HG02759 (cell line): ENCODE results near the gene RSU1.
A peak's percentile ranks its signal among the peaks of the same experiment; 100 is the strongest.

Experiments
- ATAC-seq: cut with Tn5 transposase; IDR thresholded peaks from one replicate; pipeline ENCODE4 v1.9.1; 2021; ENCODE audit warnings: mild to moderate bottlenecking, moderate library complexity; ENCODE audit not compliant: unreplicated experiment

The RSU1 gene

GRCh38 chr10:16822726-16823360 lies 5.6 kb upstream of the RSU1 start:
- no peak for ATAC-seq

DNA sequence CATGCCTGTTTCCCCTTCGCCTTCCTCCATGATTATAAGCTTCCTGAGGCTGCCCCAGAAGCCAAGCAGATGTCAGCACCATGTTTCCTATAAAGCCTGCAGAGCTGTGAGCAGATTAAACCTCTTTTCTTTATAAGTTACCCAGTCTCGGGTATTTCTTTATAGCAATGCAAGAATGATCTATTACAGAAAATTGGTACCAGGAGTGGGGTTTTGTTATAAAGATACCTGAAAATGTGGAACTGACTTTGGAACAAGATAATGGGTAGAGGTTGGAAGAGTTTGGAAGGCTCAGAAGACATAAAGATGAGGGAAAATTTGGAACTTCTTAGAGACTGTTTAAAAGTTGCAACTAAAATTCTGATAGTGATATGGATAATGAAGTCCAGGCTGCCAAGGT lies 4.8 kb upstream of the RSU1 start:
- ATAC-seq: no peak

GRCh38 chr10:16820421-16820820 lies 3.2 kb upstream of the RSU1 start:
- ATAC-seq: no peak

- no peak for ATAC-seq
Measured at GRCh38 chr10:16820018-16820417, 2.8 kb upstream of the RSU1 start.

GRCh38 chr10:16819436-16819835 lies 2.2 kb upstream of the RSU1 start:
- ATAC-seq: no peak

DNA sequence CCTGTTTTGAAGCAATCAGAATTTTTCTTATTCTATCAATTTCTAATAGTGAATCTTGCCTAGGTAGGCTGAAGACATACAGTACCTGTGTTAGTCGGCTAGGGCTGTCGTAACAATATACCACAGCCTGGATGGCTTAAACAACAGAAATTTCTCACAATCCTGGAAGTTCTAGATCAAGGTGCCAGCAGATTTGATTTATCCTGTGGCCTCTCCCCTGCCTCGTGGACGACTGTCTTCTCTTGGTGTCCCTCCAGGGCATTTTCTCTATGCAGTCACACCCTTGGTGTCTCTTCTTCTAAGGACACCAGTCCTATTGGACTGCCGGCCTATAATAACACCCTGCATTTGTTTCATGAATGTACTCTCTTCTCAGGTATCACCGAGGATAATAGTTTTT lies 1.8 kb upstream of the RSU1 start:
- no peak for ATAC-seq

DNA sequence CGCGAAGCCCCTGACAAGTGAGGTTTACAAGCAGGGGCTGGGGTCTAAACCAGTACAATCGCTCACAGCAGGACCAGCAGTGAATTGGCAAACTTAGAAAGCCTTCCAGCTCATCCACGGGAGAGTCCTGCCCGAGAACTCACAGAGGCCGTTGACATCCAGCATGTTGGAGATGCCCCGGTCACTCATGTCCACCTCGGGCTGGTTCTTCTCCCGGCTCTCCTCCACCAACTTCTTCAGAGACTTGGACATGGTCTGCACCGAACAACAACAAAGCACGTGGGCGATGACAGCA lies 447 bp downstream of the RSU1 start:
- no peak for ATAC-seq

- no peak for ATAC-seq
Measured at GRCh38 chr10:16816171-16816570, 1.1 kb downstream of the RSU1 start.

DNA sequence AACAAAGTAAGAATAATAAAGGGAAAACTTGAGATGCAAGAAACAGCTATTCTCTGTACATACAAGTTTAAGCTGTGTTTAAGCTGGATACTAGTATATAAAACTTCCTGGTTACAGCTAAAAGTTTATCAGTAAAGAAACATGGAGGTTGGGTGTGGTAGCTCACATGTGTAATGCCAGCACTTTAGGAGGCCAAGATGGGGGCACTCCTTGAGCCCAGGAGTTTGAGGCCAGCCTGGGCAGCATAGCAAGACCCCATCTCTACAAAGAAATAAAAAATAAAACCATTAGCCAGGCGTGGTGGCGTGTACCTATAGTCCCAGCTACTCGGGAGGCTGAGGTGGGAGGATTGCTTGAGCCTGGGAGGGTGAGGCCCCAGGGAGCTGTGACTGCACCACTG lies 3.2 kb downstream of the RSU1 start:
- ATAC-seq: no peak

- no peak for ATAC-seq
Measured at GRCh38 chr10:16812676-16813075, 4.5 kb downstream of the RSU1 start.

DNA sequence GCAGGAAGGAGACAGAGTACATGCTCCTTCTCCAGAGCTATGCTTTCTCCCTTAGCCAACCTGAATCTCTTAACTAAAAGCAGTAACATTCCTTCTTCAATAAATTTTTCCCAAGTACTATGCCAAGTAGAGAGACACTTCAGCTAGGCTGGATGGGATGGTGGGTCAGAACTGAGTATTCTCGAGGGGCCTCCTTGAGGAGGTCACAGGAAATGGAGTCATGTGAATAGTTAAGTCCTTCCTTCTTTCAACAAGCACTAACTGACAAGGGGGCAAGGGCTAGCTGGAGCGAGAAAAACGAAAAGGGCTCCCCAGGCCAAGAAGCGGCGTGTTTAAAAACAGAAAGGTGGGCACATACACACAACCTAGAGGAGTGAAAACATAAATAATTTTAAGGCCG lies 5.5 kb downstream of the RSU1 start:
- ATAC-seq: no peak

DNA sequence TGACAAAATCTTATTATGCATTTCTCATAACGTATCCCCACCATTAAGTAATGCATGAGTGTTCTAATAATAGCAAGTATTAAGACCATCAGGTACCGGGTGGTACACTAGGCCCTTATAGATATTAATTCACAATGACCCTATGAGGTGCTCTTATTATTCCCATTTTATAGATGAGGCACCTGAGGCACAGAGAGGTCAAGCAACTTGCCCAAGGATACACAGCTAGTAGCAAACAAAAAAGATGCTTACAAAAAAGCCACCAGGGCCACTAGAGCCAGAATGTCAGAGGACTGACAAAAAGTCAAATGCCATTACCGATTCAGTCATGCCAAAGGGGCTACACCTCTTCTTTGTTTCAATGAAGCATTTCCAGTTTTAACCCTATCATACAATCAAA lies 5.9 kb downstream of the RSU1 start:
- no peak for ATAC-seq

GRCh38 chr10:16809074-16809718 lies 8.0 kb downstream of the RSU1 start:
- ATAC-seq: peak; percentile 87

DNA sequence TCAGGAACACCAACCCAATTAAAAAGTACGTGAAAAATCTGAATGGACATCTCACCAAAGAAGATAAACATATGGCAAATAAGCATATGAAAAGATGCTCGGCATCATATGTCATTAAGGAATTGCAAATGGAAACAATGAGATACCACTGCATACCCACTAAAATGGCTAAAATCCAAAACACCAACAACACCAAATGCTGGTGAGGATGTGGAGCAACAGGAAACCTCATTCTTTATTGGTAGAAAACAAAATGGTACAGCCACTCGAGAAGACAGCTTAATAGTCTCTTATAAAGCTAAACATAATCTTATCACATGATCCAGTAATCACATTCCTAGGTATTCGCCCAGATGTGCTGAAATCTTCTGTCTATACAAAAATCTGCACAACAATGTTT lies 13.1 kb downstream of the RSU1 start:
- no peak for ATAC-seq

DNA sequence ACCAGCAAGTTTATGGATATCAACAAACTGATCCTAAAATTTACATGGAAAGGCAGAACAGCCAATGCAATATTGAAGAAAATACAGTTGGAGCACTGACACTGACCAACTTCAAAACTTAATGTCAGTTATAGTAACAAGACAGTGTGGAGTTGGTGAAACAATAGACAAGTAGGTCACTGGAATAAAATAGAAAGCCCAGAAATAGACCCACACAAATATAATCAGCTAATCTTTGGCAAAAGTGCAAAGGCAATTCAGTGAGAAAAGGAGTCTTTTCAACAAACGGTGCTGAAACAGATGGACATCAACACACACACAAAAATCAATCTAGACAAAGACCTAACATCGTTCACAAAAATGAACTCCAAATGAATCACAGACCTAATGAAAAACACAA lies 13.8 kb downstream of the RSU1 start:
- no peak for ATAC-seq

DNA sequence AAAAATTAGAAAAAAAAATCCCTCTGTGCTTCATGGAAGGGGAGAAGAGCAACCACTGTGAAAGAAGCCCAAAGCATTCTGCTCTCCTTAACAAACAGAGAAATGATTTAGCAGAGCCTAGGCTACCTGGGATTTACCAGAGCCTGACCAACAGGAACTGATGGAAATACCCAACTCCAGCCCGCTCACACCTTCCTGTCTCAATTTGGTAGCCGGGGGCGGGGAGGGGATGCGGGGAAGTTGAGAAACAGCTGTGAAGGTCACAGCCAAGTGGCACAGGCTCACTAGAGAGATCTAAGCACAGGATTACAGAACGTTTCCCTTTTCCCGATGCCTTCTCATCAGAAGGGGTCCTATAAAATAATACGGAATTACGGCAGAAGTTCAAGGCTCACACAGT lies 17.6 kb downstream of the RSU1 start:
- peak; percentile 96 for ATAC-seq

- no peak for ATAC-seq
Measured at GRCh38 chr10:16798571-16798970, 18.7 kb downstream of the RSU1 start.

DNA sequence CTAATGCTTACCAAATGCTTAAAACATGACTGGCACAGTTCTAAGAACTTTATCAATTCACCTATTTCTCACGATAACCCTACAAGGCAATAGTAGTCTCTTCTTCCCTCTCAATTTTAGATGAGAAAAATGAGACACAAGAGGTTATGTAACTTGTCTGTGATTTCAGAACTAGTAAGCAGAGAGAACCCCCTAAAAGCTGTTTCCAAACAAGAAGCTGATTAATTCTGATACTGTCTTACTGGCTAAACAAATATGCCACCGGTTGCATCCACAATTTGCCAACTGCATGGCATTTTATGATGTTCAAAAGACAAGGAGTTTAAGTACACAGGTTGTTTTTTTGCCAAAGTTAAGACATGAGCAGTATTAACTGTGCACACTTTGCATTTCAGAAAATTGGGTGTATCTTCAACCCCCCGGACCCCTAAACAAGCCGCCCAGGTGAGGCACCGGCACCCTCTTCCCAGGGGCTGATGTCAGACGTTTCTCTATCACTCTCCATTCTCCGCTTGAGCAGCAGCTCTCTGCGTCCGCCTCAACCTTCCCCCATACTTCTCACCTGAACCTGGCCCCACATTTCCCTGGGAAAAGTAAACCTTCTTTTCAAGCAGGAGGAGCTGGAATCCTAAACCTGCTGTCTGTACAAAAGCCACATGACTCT lies 21.7 kb downstream of the RSU1 start:
- ATAC-seq: no peak

GRCh38 chr10:16794005-16794404 lies 23.2 kb downstream of the RSU1 start:
- no peak for ATAC-seq

GRCh38 chr10:16792675-16793074 lies 24.5 kb downstream of the RSU1 start:
- ATAC-seq: no peak

- ATAC-seq: no peak
Measured at GRCh38 chr10:16789765-16790164, 27.5 kb downstream of the RSU1 start.

DNA sequence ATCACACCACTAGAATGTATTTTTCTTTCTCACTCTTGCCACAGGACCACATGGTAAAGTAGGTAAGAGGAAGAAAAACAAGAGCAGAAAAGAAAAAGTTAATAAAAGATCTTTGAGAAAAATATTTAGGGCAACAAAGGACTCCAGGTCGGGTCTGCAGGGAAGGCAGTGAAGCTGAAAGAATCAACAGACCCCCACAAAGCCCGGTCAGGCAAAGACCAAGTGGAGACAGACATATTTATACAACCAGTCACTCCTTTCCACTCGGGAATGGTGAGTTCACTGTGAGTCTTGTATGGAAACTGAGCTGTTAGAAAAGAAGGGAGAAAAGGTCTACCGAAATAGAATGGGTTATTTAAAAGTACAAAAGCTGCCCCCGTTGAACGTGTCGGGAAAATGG lies 28.0 kb downstream of the RSU1 start:
- ATAC-seq: no peak

DNA sequence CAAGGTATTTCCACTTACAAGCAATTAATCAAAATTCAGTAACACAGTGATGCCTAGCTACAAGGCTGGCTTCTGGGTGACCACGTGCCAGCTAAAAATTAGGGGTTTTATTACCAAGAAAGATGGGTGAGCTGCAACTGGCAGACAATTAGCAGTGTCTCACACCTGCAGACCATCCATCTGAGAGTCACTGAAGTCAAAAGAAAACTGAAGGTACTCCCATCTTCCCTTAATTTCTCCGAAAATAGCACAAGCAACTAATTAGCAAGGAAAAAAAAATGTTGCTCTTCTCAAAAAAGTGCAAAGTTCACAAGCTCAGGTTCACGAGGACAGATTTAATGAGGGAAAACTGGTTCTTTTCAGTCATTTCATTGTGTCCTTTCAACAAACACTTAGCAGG lies 28.4 kb downstream of the RSU1 start:
- ATAC-seq: no peak
